Activated CD8-positive, alpha-beta T cell treated with anti-CD3 and anti-CD28 coated beads for 36 hours (primary cell): Measurements from ENCODE around the gene BCAS1. TPM values are rescaled to one million over a fixed set of nuclear protein-coding genes. Genes with fewer than 3 reads are reported as not detected.

Experiments used
- ATAC-seq: fragments of 200-7000 bp; cut with Tn5 transposase; one replicate; pipeline ENCODE4 v1.10.0; 2021; ENCODE audit warnings: mild to moderate bottlenecking, moderate library complexity
- CTCF ChIA-PET: fragments of 350-600 bp; sonication (Branson Sonifier 250); formaldehyde crosslinking; loops from one replicate; lab custom pipeline; 2021; ENCODE audit warnings: antibody characterized with exemption; lab: Charles Lee
- POLR2A ChIA-PET: fragments of 350-600 bp; sonication (Branson Sonifier 250); formaldehyde crosslinking; loops from one replicate; lab custom pipeline; 2021; ENCODE audit warnings: antibody characterized with exemption; lab: Charles Lee
- DNase-seq: peaks from one replicate; pipeline ENCODE4 v3.0.0-alpha.2; 2020
- H3K27ac Mint-ChIP-seq: one replicate; pipeline ENCODE4 v1.8.0; 2021; ENCODE audit warnings: mild to moderate bottlenecking, mixed read lengths
- H3K27me3 Mint-ChIP-seq: one replicate; pipeline ENCODE4 v1.8.0; 2021; ENCODE audit warnings: mixed read lengths
- H3K36me3 Mint-ChIP-seq: one replicate; pipeline ENCODE4 v1.8.0; 2021; ENCODE audit warnings: low read depth, mixed read lengths
- H3K4me1 Mint-ChIP-seq: one replicate; pipeline ENCODE4 v1.8.0; 2021; ENCODE audit warnings: low read depth, mixed read lengths
- H3K4me3 Mint-ChIP-seq: one replicate; pipeline ENCODE4 v1.8.0; 2021; ENCODE audit warnings: mild to moderate bottlenecking, moderate library complexity, mixed read lengths
- H3K9me3 Mint-ChIP-seq: one replicate; pipeline ENCODE4 v1.8.0; 2021; ENCODE audit warnings: mixed read lengths
- intact Hi-C: fragments of 100-400 bp; cut with micrococcal nuclease; formaldehyde crosslinking; loops from one replicate; pipeline ENCODE4 v1.10.0; 2022
- microRNA-seq: library from miRNA; unstranded; fragments of <30 nt; microRNA quantifications from one replicate; pipeline ENCODE4 v1.2.0, GENCODE V29; 2022; ENCODE audit warnings: borderline microRNAs expressed, borderline replicate concordance
- total RNA-seq, 2 experiments: library from RNA; stranded (reverse); gene quantifications; one replicate each; pipeline ENCODE4 v1.2.3, GENCODE V29; 2021
- TF ChIP-seq, protein P1 (sequence below): fragments of 200-600 bp; IDR thresholded peaks from one replicate; pipeline ENCODE4 v1.8.0; 2022; ENCODE audit warnings: antibody characterized with exemption, mild to moderate bottlenecking

The BCAS1 gene
- total RNA-seq, 2 experiments from 2014 or later = 0.09 TPM; not detected in 1

DNA sequence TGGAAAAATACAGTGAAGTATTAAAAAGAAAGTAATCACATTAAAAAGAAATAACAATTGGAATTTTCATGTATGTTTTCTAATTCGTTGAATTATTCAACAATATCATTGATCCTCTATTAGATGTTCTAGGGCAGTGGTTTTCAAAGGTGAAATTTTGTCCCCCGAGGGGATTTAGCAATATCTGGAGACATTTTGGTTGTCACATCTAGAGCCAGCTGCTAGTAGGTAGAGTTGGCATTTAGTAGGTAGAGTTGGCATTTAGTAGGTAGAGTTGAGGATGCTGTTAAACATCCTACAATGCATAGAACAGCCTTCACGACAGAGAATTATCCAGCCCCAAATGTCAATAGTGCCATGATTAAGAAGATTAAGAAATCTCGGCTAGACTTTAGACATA lies 173.7 kb downstream of the BCAS1 start:
- no peak for ATAC-seq
- Mint-ChIP-seq H3K27ac (no peak overlapping the region), H3K4me3 (no peak overlapping the region), H3K4me1 (peaks cover 75% of the 10 kb centered on the region), H3K9me3 (peaks cover 1% of the 10 kb centered on the region), H3K27me3 (no peaks in the 10 kb centered on the region), H3K36me3 (peaks cover 1% of the 10 kb centered on the region)
- ChIA-PET POLR2A (no interaction called here), CTCF (no interaction called here)
- intact Hi-C loops = loop anchor here (10.0 kb wide), 1 partner anchor 52 kb away; no protein-coding TSS in a partner anchor
- TF ChIP-seq, protein P1, sequence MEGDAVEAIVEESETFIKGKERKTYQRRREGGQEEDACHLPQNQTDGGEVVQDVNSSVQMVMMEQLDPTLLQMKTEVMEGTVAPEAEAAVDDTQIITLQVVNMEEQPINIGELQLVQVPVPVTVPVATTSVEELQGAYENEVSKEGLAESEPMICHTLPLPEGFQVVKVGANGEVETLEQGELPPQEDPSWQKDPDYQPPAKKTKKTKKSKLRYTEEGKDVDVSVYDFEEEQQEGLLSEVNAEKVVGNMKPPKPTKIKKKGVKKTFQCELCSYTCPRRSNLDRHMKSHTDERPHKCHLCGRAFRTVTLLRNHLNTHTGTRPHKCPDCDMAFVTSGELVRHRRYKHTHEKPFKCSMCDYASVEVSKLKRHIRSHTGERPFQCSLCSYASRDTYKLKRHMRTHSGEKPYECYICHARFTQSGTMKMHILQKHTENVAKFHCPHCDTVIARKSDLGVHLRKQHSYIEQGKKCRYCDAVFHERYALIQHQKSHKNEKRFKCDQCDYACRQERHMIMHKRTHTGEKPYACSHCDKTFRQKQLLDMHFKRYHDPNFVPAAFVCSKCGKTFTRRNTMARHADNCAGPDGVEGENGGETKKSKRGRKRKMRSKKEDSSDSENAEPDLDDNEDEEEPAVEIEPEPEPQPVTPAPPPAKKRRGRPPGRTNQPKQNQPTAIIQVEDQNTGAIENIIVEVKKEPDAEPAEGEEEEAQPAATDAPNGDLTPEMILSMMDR = no peak
- DNase-seq = no peak

DNA sequence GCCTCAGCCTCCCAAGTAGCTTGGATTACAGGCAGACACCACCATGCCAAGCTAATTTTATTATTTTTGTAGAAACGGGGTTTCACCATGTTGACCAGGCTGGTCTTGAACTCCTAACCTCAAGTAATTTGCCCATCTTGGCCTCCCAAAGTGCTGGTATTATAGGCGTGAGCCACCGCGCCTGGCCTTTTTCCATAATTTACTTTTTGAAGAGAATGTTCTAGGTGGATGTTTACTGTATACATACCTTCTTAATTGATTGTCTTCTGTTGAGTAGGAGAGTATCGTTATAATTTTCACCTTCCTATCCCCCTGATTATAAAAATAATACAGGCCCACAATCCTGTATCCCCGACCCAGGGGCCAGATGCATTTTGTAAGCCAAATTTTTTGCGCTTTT lies 174.4 kb downstream of the BCAS1 start:
- Mint-ChIP-seq H3K27me3 (no peaks in the 10 kb centered on the region), H3K9me3 (peaks cover 3% of the 10 kb centered on the region), H3K4me3 (no peak overlapping the region), H3K27ac (no peak overlapping the region), H3K36me3 (peaks cover 3% of the 10 kb centered on the region), H3K4me1 (peaks cover 76% of the 10 kb centered on the region)
- ChIA-PET CTCF (no interaction called here), POLR2A (no interaction called here)
- no peak for ATAC-seq
- DNase-seq = no peak
- TF ChIP-seq, protein P1 = no peak
- intact Hi-C loops = loop anchor here (10.0 kb wide), 1 partner anchor 51 kb away; no protein-coding TSS in a partner anchor

DNA sequence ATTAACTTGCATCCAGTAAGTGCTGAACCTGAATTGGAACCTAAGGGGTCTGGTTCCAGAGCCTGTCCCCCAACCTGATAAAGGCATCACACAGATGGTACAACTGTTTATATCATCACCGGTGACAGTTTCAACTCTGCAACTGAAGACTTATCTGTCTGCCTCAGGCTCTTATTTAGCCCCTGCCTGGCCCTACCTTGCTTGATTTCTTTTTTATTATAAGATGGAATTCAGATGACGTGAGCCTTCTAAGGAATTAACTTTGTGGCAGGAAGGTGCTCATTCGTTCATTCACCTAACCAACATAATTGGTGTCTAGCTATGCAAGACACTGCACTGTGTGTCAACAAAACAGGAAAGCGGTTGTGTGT lies 175.0 kb downstream of the BCAS1 start:
- CTCF ChIA-PET = no interaction called here

DNA sequence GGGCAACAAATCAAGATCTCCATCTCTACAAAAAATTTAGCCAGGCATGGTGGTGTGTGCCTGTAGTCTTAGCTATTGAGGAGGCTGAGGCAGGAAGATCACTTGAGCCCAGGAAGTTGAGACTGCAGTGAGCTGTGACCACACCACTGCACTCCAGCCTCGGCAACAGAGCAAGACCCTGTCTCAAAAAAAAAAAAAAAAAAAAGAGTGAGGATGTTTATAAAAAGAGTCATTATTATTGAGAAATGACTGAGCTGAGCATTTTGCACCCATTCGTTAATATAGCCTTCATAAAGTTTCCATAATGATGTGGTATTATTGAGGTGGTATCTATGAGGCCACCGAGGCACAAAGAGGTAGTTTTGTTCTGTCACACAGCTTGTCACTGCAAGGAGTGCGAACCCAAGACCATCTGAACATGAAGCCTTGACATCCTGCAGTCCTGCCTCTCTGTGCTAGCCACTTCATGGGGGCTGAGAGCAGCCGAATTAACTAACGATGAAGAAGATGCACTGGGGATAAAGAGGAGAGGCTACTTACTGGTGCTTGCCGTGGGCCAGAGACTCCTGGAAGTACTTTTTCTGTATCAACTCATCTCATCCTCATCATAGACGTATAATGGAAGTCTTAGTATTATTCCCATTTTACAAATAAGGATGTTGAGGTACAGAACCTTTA lies 175.5 kb downstream of the BCAS1 start:
- peak overlapping the region; percentile 75 for H3K27ac Mint-ChIP-seq
- no peak for DNase-seq
- TF ChIP-seq, protein P1 = no peak
- peaks cover 72% of the 10 kb centered on the region for H3K4me1 Mint-ChIP-seq
- no peak overlapping the region for H3K4me3 Mint-ChIP-seq
- H3K27me3 Mint-ChIP-seq = no peaks in the 10 kb centered on the region
- H3K36me3 Mint-ChIP-seq = peaks cover 3% of the 10 kb centered on the region
- CTCF ChIA-PET = interaction anchor here (0.7 to 1.7 kb wide), 6 partner anchors 10 to 187 kb away, joined by 3 to 7 read pairs (median 3); no protein-coding TSS in a partner anchor
- intact Hi-C loops = loop anchor here (10.0 kb wide), 1 partner anchor 50 kb away; no protein-coding TSS in a partner anchor
- peaks cover 3% of the 10 kb centered on the region for H3K9me3 Mint-ChIP-seq
- POLR2A ChIA-PET = interaction anchor here (0.6 to 1.5 kb wide), 4 partner anchors 10 to 120 kb away, joined by 3 to 5 read pairs (median 4); no protein-coding TSS in a partner anchor
- ATAC-seq = no peak

More for the DNA sequence above, 175.0 kb downstream of the BCAS1 start:
- Mint-ChIP-seq H3K27me3 (no peaks in the 10 kb centered on the region), H3K36me3 (peaks cover 3% of the 10 kb centered on the region), H3K9me3 (peaks cover 3% of the 10 kb centered on the region), H3K4me1 (peaks cover 75% of the 10 kb centered on the region), H3K4me3 (no peak overlapping the region), H3K27ac (peak overlapping the region; percentile 10)
- TF ChIP-seq, protein P1 = no peak
- no peak for DNase-seq
- ATAC-seq = no peak
- POLR2A ChIA-PET = interaction anchor here (0.6 to 1.5 kb wide), 3 partner anchors 11 to 25 kb away, joined by 3 to 5 read pairs (median 4); no protein-coding TSS in a partner anchor
- intact Hi-C loops = loop anchor here (10.0 kb wide), 1 partner anchor 51 kb away; no protein-coding TSS in a partner anchor

Small RNAs within 50 kb of the gene (microRNA-seq; reads per million reads assigned to microRNA genes)
- not detected for gene MIR4756

Other genes starting within 250 kb of the BCAS1 start
- gene CYP24A1, start 103.4 kb upstream of the BCAS1 start, total RNA-seq = not detected
- 10 to 100 TPM; 31.1 to 37.4 TPM for gene PFDN4, start 137.5 kb upstream of the BCAS1 start, total RNA-seq